ENCODE results near the gene AP1M2. TPM values are rescaled to one million over a fixed set of nuclear protein-coding genes. Genes with fewer than 3 reads are reported as not detected.
"Not testable (repeated sequence)": the region's sequence is repeated elsewhere in the genome, so short reads cannot be mapped to it uniquely, and the experiment has no call there.

AP1M2 gene
- total RNA-seq, 1 donor from 2014 or later, result 3.6 TPM

- Histone ChIP-seq H3K9me3 (ENCODE audit: low read depth) (no peaks in the 10 kb centered on the region), H3K9ac (no peak overlapping the region), H3K27me3 (no peaks in the 10 kb centered on the region), H3K4me2 (no peak overlapping the region), H2AFZ (replicated peaks) (no peak overlapping the region), H3K79me2 (ENCODE audit: low read depth) (no peaks in the 10 kb centered on the region), H4K20me1 (ENCODE audit: low read depth) (no peaks in the 10 kb centered on the region), H3F3A (ENCODE audit: low read depth) (no peaks in the 10 kb centered on the region), H3K4me3 (no peak overlapping the region), H3K4me1 (no peaks in the 10 kb centered on the region), H3K36me3 (no peaks in the 10 kb centered on the region), H3K27ac (no peak overlapping the region)
- TF ChIP-seq CTCF (IDR thresholded peaks at IDR 0.05), result no peak
- TF ChIP-seq EZH2phosphoT487 (IDR thresholded peaks at IDR 0.05), result no peak
- TF ChIP-seq EZH2 (IDR thresholded peaks at IDR 0.05), result no peak
- Mint-ChIP-seq H3K4me3 (no peak overlapping the region), H3K36me3 (no peaks in the 10 kb centered on the region), H3K27ac (no peak overlapping the region), H3K4me1 (no peaks in the 10 kb centered on the region), H3K27me3 (ENCODE audit: insufficient read depth, low read depth) (peaks cover 11% of the 10 kb centered on the region), H3K9me3 (no peaks in the 10 kb centered on the region)
- no peak for DNase-seq (ENCODE audit: low spot score)
Observed at GRCh38 chr19:10535613-10536012, 51.5 kb downstream of the AP1M2 start.

- peaks cover 11% of the 10 kb centered on the region for H3K27me3 Mint-ChIP-seq (ENCODE audit: insufficient read depth, low read depth)
- no peak for DNase-seq (ENCODE audit: low spot score)
- Histone ChIP-seq H3K79me2 (ENCODE audit: low read depth) (no peaks in the 10 kb centered on the region), H3K36me3 (no peaks in the 10 kb centered on the region), H3K27ac (no peak overlapping the region), H4K20me1 (ENCODE audit: low read depth) (no peaks in the 10 kb centered on the region), H3K4me1 (no peaks in the 10 kb centered on the region), H3K4me3 (no peak overlapping the region), H3K4me2 (no peak overlapping the region), H3K9me3 (ENCODE audit: low read depth) (no peaks in the 10 kb centered on the region), H3K9ac (no peak overlapping the region), H2AFZ (replicated peaks) (no peak overlapping the region), H3K27me3 (no peaks in the 10 kb centered on the region), H3F3A (ENCODE audit: low read depth) (no peaks in the 10 kb centered on the region)
- no peaks in the 10 kb centered on the region for H3K9me3 Mint-ChIP-seq
- no peaks in the 10 kb centered on the region for H3K4me1 Mint-ChIP-seq
- no peak for TF ChIP-seq EZH2 (IDR thresholded peaks at IDR 0.05)
- no peak for TF ChIP-seq EZH2phosphoT487 (IDR thresholded peaks at IDR 0.05)
- TF ChIP-seq CTCF (IDR thresholded peaks at IDR 0.05), result no peak
- no peak overlapping the region for H3K27ac Mint-ChIP-seq
- H3K4me3 Mint-ChIP-seq, result no peak overlapping the region
- H3K36me3 Mint-ChIP-seq, result no peaks in the 10 kb centered on the region
Observed at GRCh38 chr19:10533646-10534386, 53.3 kb downstream of the AP1M2 start.

- H2AFZ ChIP-seq (replicated peaks), result no peak overlapping the region
- no peak for TF ChIP-seq EZH2phosphoT487 (IDR thresholded peaks at IDR 0.05)
- TF ChIP-seq CTCF (IDR thresholded peaks at IDR 0.05), result no peak
- no peak for TF ChIP-seq EZH2 (IDR thresholded peaks at IDR 0.05)
- Mint-ChIP-seq H3K4me1 (no peaks in the 10 kb centered on the region), H3K9me3 (no peaks in the 10 kb centered on the region), H3K27ac (no peak overlapping the region), H3K4me3 (no peak overlapping the region), H3K27me3 (ENCODE audit: insufficient read depth, low read depth) (peaks cover 11% of the 10 kb centered on the region), H3K36me3 (no peaks in the 10 kb centered on the region)
- H3K4me2 ChIP-seq, result no peak overlapping the region
- no peaks in the 10 kb centered on the region for H3K27me3 ChIP-seq
- no peak for DNase-seq (ENCODE audit: low spot score)
- H3K79me2 ChIP-seq (ENCODE audit: low read depth), result no peaks in the 10 kb centered on the region
- no peaks in the 10 kb centered on the region for H4K20me1 ChIP-seq (ENCODE audit: low read depth)
- H3F3A ChIP-seq (ENCODE audit: low read depth), result no peaks in the 10 kb centered on the region
- H3K36me3 ChIP-seq, result no peaks in the 10 kb centered on the region
- H3K9me3 ChIP-seq (ENCODE audit: low read depth), result no peaks in the 10 kb centered on the region
- no peak overlapping the region for H3K9ac ChIP-seq
- no peaks in the 10 kb centered on the region for H3K4me1 ChIP-seq
- no peak overlapping the region for H3K4me3 ChIP-seq
- H3K27ac ChIP-seq, result no peak overlapping the region
Observed at GRCh38 chr19:10532457-10532856, 54.7 kb downstream of the AP1M2 start.

GRCh38 chr19:10526887-10527286, 60.2 kb downstream of the AP1M2 start:
- not testable (repeated sequence) for H2AFZ ChIP-seq (replicated peaks); H3K9ac ChIP-seq; H3K27ac Mint-ChIP-seq; H3K36me3 ChIP-seq; H3K27me3 Mint-ChIP-seq (ENCODE audit: insufficient read depth, low read depth); H3K4me1 Mint-ChIP-seq; H3K36me3 Mint-ChIP-seq; H3K27ac ChIP-seq; H3K9me3 Mint-ChIP-seq; H3K4me3 ChIP-seq; H3K4me2 ChIP-seq; DNase-seq (ENCODE audit: low spot score); H3K79me2 ChIP-seq (ENCODE audit: low read depth); H4K20me1 ChIP-seq (ENCODE audit: low read depth); H3K27me3 ChIP-seq; H3K9me3 ChIP-seq (ENCODE audit: low read depth); H3K4me3 Mint-ChIP-seq; H3F3A ChIP-seq (ENCODE audit: low read depth); H3K4me1 ChIP-seq
